ENCODE results near the gene HIVEP3. TPM values are rescaled to one million over a fixed set of nuclear protein-coding genes. Genes with fewer than 3 reads are reported as not detected.

Gene HIVEP3
- total and polyA plus RNA-seq, 2 donors (not counting 1 experiment from before 2014, with no cell fraction given): 2.0 to 5.1 TPM

DNA sequence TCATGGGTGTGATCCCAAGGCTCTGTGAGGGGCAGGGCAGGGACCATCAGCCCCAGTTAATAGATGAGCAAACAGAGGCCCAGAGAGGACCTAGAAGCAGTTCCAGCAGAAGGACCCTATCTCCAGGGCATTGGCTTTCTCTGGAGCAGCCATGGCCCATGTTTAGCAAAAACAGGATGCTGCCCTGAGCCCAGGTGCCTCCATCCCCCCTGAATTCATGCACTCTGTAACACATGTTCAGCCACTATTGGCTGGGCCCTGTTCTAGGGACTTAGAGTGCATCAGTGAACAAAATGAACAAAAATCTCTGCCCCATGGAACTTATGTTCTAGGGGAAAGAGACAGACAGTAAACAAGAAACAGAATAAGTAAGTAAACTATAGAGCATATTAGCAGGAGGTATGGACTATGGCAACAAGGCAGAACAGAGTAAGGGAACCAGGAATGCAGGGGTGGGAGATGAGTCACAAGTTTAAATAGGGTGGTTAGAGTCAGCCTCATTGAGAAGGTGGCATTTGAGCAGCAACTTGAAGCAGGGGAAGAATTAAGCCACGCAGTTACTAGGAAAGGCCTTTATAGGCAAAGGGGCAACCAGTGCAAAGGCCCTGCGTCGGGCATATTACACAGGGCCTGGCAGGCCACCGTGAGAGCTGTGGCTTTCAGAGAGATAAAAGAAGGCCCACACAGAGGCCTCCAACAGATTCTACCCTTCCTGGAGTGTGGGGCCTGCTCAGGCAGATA, 248.3 kb downstream of the HIVEP3 start:
- H3K27ac Mint-ChIP-seq: peak overlapping the region; percentile 8
- no peaks in the 10 kb centered on the region for H3K9me3 ChIP-seq (ENCODE audit: control extremely low read depth in 1 of 3, control insufficient read depth in 2 of 3, insufficient read depth in 1 of 3, low read length in 2 of 3)
- ChIA-PET POLR2A (no interaction called here), CTCF (no interaction called here)
- H4K20me1 ChIP-seq (ENCODE audit: control insufficient read depth, insufficient read depth, low read length, poor library complexity, severe bottlenecking): no peaks in the 10 kb centered on the region
- peaks cover 60 to 85% of the 10 kb centered on the region in 2 donors for H3K4me1 ChIP-seq (ENCODE audit: control insufficient read depth in 2 of 2, insufficient read depth in 2 of 2, low read length in 2 of 2)
- no peak for DNase-seq
- H3K4me3 Mint-ChIP-seq: no peak overlapping the region
- H2AFZ ChIP-seq (ENCODE audit: insufficient read depth, low read depth, low read length, poor library complexity, severe bottlenecking): no peak overlapping the region
- H3K9ac ChIP-seq (ENCODE audit: low read length): no peak overlapping the region
- H3K27me3 Mint-ChIP-seq: no peaks in the 10 kb centered on the region
- H3K27me3 ChIP-seq (replicated peaks in 1 of 4; ENCODE audit: control extremely low read depth in 1 of 4, control insufficient read depth in 3 of 4, insufficient read depth in 4 of 4, low read length in 3 of 4): no peaks in the 10 kb centered on the region
- no peak overlapping the region for H3K4me3 ChIP-seq (ENCODE audit: control extremely low read depth in 1 of 5, extremely low read depth in 1 of 5, insufficient read depth in 1 of 5, low read depth in 2 of 5, low read length in 4 of 5)
- no peaks in the 10 kb centered on the region for H3K9me3 Mint-ChIP-seq (ENCODE audit: insufficient read depth)
- H3K4me2 ChIP-seq (replicated peaks; ENCODE audit: low read depth, low read length, poor library complexity, severe bottlenecking): no peak overlapping the region
- peaks cover 90% of the 10 kb centered on the region for H3K4me1 Mint-ChIP-seq
- 84% methylated on average over 3 of the region's 4 CpGs for WGBS (ENCODE audit: insufficient coverage)
- ATAC-seq (ENCODE audit: low read depth): no peak
- no peaks in the 10 kb centered on the region for H3K79me2 ChIP-seq (ENCODE audit: control insufficient read depth, insufficient read depth, low read length)
- H3K36me3 ChIP-seq (replicated peaks in 1 of 2; ENCODE audit: control extremely low read depth in 1 of 2, control insufficient read depth in 1 of 2, extremely low read depth in 1 of 2, insufficient read depth in 2 of 2, low read length in 1 of 2): no peaks in the 10 kb centered on the region
- H3K27ac ChIP-seq (ENCODE audit: low read length in 2 of 2): no peak overlapping the region
- intact Hi-C loops (cut with micrococcal nuclease): no loop called here
- TF ChIP-seq EZH2 (IDR thresholded peaks at IDR 0.05; ENCODE audit: borderline replicate concordance, insufficient read depth, low read depth, low read length, poor library complexity, severe bottlenecking) (no peak), CTCF (IDR thresholded peaks at IDR 0.05) (no peak)

DNA sequence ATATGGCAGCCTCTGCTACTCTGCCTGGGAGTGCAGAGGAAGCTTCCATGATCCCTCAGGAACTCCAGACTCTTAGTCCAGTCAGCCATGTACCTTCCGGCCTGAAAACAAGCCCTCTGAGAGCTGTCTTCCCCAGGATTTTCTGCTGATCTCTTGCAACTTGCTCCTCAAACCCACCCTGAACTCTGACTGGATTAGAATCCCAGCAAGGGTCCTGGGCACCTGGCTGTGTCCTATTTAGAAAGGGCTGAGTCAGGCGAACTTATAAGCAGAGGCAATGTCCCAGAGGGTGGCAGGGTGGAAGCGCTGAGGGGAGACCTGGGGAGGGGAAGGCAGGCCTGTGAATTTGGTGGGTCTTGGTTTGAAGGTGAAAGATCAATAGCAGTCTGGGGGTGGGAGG, 249.8 kb downstream of the HIVEP3 start:
- peaks cover 86% of the 10 kb centered on the region for H3K4me1 Mint-ChIP-seq
- DNase-seq: no peak
- H3K27me3 Mint-ChIP-seq: no peaks in the 10 kb centered on the region
- peak overlapping the region; percentile 54 for H3K27ac Mint-ChIP-seq
- intact Hi-C loops (cut with micrococcal nuclease): loop anchor here (10.0 kb wide), 2 partner anchors 226 to 366 kb away; no protein-coding TSS in a partner anchor
- H2AFZ ChIP-seq (ENCODE audit: insufficient read depth, low read depth, low read length, poor library complexity, severe bottlenecking): no peak overlapping the region
- H3K9me3 ChIP-seq (ENCODE audit: control extremely low read depth in 1 of 3, control insufficient read depth in 2 of 3, insufficient read depth in 1 of 3, low read length in 2 of 3): no peaks in the 10 kb centered on the region
- no peak overlapping the region for H3K4me3 Mint-ChIP-seq
- CTCF ChIA-PET: no interaction called here
- no peak for ATAC-seq (ENCODE audit: low read depth)
- H3K79me2 ChIP-seq (ENCODE audit: control insufficient read depth, insufficient read depth, low read length): no peaks in the 10 kb centered on the region
- no peak overlapping the region for H3K27ac ChIP-seq (ENCODE audit: low read length in 2 of 2)
- no peak overlapping the region for H3K4me3 ChIP-seq (ENCODE audit: control extremely low read depth in 1 of 5, extremely low read depth in 1 of 5, insufficient read depth in 1 of 5, low read depth in 2 of 5, low read length in 4 of 5)
- no peaks in the 10 kb centered on the region for H3K27me3 ChIP-seq (replicated peaks in 1 of 4; ENCODE audit: control extremely low read depth in 1 of 4, control insufficient read depth in 3 of 4, insufficient read depth in 4 of 4, low read length in 3 of 4)
- POLR2A ChIA-PET: interaction anchor here (0.6 kb wide), 1 partner anchor 1591 kb away, joined by 3 read pairs; no protein-coding TSS in a partner anchor
- H3K36me3 ChIP-seq (replicated peaks in 1 of 2; ENCODE audit: control extremely low read depth in 1 of 2, control insufficient read depth in 1 of 2, extremely low read depth in 1 of 2, insufficient read depth in 2 of 2, low read length in 1 of 2): no peaks in the 10 kb centered on the region
- peaks cover 50 to 78% of the 10 kb centered on the region in 2 donors for H3K4me1 ChIP-seq (ENCODE audit: control insufficient read depth in 2 of 2, insufficient read depth in 2 of 2, low read length in 2 of 2)
- H3K9ac ChIP-seq (ENCODE audit: low read length): no peak overlapping the region
- H3K9me3 Mint-ChIP-seq (ENCODE audit: insufficient read depth): no peaks in the 10 kb centered on the region
- 97% methylated on average over 3 of the region's 3 CpGs for WGBS (ENCODE audit: insufficient coverage)
- no peak overlapping the region for H3K4me2 ChIP-seq (replicated peaks; ENCODE audit: low read depth, low read length, poor library complexity, severe bottlenecking)
- H4K20me1 ChIP-seq (ENCODE audit: control insufficient read depth, insufficient read depth, low read length, poor library complexity, severe bottlenecking): no peaks in the 10 kb centered on the region
- TF ChIP-seq CTCF (IDR thresholded peaks at IDR 0.05) (no peak), EZH2 (IDR thresholded peaks at IDR 0.05; ENCODE audit: borderline replicate concordance, insufficient read depth, low read depth, low read length, poor library complexity, severe bottlenecking) (no peak)
